GM21717 (cell line): Measurements from ENCODE around the gene ANKRD45.
A peak's percentile ranks its signal among the peaks of the same experiment; 100 is the strongest.
"Not testable (repeated sequence)": the region's sequence is repeated elsewhere in the genome, so short reads cannot be mapped to it uniquely, and the experiment has no call there.

Source experiments
- ATAC-seq: cut with Tn5 transposase; IDR thresholded peaks from one replicate; pipeline ENCODE4 v1.9.1; 2021; ENCODE audit warnings: mild to moderate bottlenecking, moderate library complexity; ENCODE audit not compliant: unreplicated experiment

Gene ANKRD45

GRCh38 chr1:173646656-173647055, 23.0 kb downstream of the ANKRD45 start:
- no peak for ATAC-seq

GRCh38 chr1:173642450-173643139, 27.1 kb downstream of the ANKRD45 start:
- not testable (repeated sequence) for ATAC-seq

- no peak for ATAC-seq
Measured at GRCh38 chr1:173639102-173639501, 30.5 kb downstream of the ANKRD45 start.

DNA sequence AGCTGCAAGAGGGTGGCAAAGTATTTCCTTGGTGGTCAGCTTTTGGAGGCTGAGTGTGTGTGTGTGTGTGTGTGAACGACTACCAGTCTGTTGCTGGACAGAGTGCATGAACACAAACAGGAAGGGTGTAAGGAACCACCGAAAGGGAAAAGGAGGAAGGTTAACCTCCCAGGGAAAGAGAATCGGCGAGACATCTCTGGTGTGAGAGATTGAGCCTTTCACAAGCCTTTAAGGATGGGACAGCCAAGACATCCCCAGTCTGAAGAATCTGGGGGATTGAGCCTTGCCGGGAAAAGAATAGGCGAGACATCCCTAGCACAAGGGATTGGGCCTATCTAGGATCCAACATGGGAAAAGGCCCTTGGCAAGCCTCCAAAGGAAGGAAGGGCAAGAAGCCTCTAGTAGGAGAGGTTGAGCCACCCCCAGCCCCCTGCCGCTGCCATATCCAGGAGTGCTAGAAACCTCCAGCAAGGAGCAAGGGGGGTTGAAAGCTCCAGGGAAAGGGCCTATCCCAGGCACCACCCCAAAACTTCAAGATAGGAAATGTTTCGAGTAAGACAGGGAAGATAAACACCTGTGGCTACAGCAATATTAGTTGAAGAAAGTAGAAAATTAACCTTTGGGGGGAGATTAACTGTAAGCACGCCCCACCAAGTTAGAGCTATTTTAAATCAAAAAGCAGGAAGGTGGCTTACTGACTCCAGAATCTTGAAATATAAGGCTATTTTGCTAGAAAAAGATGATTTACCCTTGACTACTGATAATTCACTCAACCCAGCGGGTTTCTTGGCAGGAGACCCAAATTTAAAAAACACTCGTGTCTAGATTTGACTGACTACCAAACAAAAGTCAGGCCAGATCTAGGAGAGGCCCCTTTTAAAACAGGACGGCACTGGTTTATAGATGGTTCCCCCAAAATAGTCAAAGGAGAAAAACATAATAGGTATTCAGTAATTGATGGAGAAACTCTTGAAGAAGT, 31.3 kb downstream of the ANKRD45 start:
- ATAC-seq = no peak

GRCh38 chr1:173637236-173638042, 32.2 kb downstream of the ANKRD45 start:
- not testable (repeated sequence) for ATAC-seq

- no peak for ATAC-seq
Measured at GRCh38 chr1:173635116-173635515, 34.5 kb downstream of the ANKRD45 start, which contains the start of gene TEX50. Gene TEX50, plus strand, starts transcription at chr1:173635338. Its CDS starts 184 bp downstream, at chr1:173635522.

DNA sequence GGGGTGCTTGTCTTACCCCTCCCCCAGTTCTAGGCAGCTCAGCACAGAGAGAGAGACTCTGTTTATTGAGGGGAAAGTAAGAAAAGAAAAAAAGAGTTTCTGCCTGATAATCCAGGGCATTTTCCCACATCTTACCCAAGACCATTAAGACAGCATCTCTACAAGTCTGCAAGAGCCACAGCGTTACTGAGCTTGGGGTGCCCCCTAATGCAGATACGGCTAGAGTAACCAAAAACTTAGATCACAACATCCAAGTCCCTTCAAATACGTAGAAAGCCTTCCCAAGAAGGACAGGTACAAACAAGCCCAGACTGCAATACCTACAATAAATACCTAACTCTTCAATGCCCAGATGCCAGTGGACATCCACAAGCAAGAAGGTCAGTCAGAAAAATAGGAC, 40.8 kb downstream of the ANKRD45 start:
- ATAC-seq = no peak

DNA sequence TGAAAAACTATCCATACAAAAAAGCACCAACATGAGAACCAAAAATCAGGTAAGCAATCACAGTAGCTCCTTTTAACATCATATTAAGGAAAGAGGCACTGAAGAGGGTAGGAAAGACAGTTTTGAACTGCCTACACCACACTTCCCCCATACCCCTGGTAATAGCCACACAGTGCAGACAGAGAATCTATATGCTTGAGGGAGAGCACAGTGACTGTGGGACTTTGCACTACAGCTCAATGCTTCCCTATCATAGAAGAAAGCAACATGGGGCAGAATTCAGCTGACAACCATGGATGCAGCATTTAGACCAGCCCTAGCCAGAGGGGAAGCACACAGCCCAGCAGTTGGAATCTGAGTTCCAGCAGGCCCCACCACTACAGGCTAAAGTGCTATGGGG, 42.4 kb downstream of the ANKRD45 start:
- ATAC-seq = no peak

- ATAC-seq = no peak
Measured at GRCh38 chr1:173616859-173617258, 52.8 kb downstream of the ANKRD45 start.

- ATAC-seq = not testable (repeated sequence)
Measured at GRCh38 chr1:173613086-173613485, 56.6 kb downstream of the ANKRD45 start.

DNA sequence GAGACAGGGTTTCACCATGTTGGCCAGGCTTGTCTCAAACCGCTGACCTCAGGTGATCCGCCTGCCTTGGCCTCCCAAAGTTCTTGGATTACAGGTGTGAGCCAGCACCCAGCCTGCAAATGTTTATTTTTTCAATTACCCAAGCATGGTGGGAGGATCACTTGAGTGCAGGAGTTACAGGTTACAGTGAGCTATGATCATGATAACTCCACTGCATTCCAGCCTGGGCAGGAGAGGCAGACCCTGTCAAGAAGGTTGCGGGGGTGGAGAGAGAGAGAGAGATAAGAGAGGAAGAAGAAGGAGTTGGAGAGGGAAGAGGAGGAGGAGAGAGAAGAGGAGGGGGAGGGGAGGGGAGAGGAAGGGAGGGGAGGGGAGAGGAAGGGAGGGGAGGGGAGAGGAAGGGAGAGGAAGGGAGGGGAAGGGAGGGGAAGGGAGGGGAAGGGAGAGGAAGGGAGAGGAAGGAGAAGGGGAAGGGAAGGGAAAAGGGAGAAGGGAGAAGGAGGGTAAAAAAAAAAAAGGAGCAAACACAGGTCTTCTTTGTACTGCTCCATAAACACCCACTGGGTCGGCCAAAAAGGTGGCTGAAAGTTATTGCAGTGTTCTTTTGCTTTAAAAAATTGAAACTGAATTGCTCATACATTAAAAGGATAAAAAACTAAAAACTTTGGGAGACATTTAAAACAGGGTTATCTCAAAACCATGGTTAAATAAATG, 61.0 kb downstream of the ANKRD45 start:
- ATAC-seq = no peak

GRCh38 chr1:173603056-173603591, 66.5 kb downstream of the ANKRD45 start, which contains the start of gene SLC9C2:
Gene SLC9C2, minus strand, starts transcription at chr1:173603072. Its CDS starts 1,296 bp downstream, at chr1:173601776.
- no peak for ATAC-seq

- ATAC-seq = peak; percentile 64
Measured at GRCh38 chr1:173601588-173601987, 68.1 kb downstream of the ANKRD45 start.

DNA sequence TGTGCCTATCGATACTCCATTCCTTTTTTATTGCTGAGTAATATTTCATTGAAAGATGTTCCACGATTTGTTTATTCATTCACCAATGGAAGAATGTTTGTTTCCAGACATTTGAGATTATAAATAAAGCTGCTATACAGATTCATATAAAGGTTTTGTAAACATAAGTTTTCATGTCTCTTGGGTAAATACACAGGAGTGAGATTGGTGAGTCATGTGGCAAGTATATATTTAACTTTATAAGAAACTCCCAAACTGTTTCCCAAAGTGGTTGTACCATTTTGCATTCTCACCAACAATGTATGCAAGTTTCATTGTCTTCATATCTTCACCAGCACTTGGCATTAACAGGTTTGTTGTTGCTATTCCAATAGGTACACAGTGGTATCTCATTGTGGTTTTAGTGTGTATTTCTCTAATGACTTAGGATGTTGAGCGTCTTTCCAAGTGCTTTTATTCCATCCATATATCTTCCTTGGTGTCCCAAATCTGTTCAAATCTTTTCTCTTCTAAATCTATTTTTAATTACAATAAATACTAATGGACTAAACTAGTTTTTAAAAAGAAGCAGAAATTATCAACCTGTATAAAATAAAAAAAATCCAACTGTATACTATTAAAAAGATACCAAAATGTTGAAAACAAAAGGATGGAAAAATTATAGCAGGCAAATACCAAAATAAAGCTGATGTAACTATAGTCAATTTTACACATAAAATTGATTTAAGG, 73.4 kb downstream of the ANKRD45 start:
- ATAC-seq = no peak

GRCh38 chr1:173591138-173591537, 78.5 kb downstream of the ANKRD45 start:
- not testable (repeated sequence) for ATAC-seq

DNA sequence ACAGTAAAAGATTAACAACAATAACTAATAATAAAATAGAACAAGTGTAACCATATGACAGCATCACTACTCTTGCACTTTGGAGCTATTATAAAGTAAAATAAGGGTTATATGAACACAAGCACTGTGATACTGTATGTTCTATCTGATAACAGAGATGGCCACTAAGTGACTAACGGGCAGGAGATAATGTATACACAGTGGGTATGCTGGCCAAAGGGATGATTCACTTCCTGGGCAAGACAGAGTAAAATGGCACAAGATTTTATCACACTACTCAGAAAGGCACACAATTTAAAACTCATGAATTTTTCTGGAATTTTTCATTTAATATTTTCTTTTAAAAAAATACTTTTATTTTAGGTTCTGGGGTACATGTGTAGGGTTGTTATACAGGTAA, 79.1 kb downstream of the ANKRD45 start:
- ATAC-seq = no peak

- no peak for ATAC-seq
Measured at GRCh38 chr1:173581383-173582079, 88.1 kb downstream of the ANKRD45 start.

DNA sequence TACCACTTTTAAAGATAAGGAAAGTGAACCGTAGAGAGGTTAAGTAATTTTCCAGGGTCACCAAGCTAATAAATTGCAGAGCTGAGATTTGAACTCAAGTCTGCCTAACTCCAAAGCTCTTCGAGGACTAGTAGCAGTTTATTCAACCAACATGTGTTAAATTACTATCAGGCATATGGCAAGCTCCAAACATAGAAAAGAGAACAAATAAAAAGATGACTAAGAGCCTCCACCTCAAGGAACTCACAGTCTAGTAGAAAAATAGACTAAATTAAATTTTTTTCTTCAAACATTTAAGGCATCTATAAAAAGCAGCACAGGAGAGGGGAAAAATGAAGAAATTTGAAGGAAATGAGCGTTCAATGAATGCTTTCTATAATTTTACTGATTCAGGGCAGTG, 89.0 kb downstream of the ANKRD45 start:
- no peak for ATAC-seq

DNA sequence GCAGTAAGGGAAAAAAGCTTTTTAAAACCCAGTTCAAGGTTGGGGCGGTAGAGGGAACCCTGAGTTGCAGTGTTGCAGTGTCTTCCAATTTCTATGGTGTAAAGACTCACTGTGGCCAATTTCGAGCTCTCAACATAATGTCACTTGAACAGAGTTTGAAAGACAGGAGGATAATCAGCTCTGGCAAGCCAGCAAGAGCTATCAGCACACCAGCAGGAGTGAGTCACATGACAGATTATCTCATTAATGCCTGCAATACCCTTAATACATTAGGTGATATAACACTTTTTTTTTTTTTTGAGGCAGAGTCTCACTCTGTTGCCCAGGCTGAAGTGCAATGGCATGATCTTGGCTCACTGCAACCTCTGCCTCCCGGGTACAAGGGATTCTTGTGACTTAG, 89.6 kb downstream of the ANKRD45 start:
- no peak for ATAC-seq
